IPS DF 4.7 (cell line): ENCODE results near the gene CNTN6.

Experiments
- DNase-seq: peaks from one replicate; pipeline ENCODE4 v3.0.0-alpha.2; 2013; ENCODE audit warnings: low spot score; ENCODE audit errors: extremely low read depth

CNTN6 gene

GRCh38 chr3:1092771-1093170 lies at the start of gene CNTN6:
Gene CNTN6 (plus strand): TSS chr3:1093024. CDS start chr3:1148009, 54,985 bp downstream.
- no peak for DNase-seq

GRCh38 chr3:1048558-1048957 lies 44.3 kb upstream of the CNTN6 start:
- DNase-seq = no peak

GRCh38 chr3:1055870-1056269 lies 37.0 kb upstream of the CNTN6 start:
- DNase-seq = no peak

- no peak for DNase-seq
Measured at GRCh38 chr3:1056744-1057143, 36.1 kb upstream of the CNTN6 start.

DNA sequence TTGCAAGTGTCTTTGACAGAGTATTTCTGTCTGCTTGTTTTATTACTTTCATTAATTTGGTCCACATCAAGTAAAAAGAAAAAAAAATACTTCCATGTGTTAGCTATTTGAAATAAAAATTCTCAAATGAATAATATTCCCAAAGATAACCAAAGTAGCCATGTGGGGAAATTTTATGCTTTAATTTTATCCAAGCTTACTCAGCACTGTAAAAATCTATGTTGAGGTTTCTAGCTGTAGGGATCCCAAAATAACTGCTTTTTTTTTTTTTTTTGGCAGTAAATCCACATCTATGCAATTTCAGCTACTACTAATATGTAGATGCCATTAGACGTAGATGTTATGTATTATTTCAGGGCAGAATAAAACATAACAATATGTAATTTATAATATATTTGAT lies 35.4 kb upstream of the CNTN6 start:
- DNase-seq = no peak

DNA sequence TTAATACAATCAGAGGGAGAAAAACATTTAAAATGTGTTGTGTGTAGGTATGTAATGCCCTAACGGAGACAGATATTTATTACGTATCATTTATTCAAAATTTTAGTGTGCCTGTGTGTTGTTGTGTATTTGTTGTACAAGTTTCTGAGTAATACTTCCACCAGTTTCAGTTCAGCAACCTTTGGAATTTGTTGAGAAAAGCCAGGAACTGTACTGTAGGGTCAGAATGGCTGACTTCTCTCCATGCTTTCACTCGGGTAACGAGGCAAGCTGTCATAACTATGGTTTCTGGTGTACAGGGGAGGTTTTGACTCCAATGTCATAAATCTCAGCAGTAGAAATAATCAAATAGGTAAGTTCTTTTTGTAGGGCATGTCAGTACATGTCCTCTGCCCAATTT lies 23.8 kb upstream of the CNTN6 start:
- no peak for DNase-seq

GRCh38 chr3:1072041-1072440 lies 20.8 kb upstream of the CNTN6 start:
- DNase-seq = no peak

DNA sequence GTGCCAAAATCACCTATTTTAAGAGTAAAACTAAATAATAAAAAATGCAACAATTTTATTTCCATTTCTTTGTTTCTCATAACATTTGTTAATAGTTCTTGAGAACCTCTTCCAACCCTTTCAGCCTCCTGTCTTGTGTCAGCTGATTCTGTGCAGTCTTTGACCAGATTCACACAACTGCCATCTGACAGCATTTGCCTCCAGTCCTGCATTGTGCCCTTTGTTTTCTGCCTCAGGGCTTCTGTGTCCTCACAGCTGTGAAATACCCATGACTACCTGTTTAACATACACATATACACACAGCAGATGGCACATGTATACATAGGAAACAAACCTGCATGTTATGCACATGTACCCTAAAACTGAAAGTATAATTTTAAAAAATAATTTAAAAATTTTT lies 13.2 kb upstream of the CNTN6 start:
- no peak for DNase-seq

- no peak for DNase-seq
Measured at GRCh38 chr3:1082108-1082507, 10.7 kb upstream of the CNTN6 start.

DNA sequence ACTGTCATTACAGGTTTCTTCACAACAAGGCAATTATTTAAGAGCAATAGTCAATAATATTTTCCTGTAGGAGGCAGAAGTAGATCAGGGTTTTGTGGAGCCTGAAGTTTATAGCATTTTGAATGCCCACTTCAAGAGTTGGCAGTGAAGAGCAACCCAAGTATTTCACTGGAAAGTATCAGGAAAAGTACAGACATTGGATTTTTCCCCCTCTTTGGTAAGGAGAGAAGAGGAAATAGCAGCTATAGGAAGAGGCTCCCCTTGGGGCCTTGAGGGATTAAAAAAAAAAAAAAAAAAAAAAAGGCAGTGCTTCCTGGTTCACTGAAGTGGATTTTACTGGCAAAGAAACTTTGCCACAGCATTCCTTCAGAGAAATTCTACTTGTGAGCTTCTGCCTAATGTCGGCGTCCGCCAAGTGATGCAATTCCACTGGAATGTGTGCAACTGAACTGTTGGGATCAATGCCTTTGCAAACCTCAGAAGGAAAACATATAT lies 5.7 kb upstream of the CNTN6 start:
- DNase-seq = no peak

DNA sequence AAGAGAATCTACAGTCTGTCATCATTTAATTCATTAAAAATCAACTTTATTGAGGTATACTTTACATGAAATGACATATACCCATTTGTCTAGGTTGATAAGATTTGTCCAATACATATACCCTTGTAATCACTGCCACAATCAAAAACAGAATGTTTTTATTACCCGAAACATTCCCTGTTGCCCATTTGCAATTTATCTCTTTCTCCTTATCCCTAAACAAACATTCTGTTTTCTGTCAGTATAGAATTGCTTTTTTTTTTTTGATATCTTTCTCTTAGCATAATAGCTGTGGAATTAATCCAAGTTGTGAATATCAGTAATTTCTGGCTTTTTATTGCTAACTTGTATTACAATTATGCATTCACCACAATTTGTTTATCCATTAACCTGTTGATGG lies 4.3 kb upstream of the CNTN6 start:
- no peak for DNase-seq

GRCh38 chr3:1091286-1091685 lies 1.5 kb upstream of the CNTN6 start:
- DNase-seq = no peak

GRCh38 chr3:1092061-1092460 lies 763 bp upstream of the CNTN6 start:
- DNase-seq = no peak

DNA sequence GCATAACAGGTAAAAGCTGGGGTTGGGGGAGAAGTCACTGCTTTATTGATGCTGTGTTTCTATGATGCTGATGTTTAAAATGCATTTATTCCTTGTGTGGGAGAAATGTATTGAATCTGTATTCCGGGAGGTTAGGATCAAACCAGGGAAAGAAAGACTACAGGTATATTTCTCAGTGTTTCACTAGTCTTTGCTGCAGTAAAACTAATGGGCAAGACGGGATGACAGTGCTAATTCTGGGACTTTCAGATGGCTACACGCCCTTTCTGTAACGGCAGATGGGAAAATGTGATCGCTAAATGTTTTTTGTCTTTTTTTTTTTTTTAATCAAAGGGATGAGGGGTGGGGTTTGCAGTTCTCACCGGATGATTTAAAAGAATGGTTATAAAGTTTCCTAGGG lies 393 bp downstream of the CNTN6 start:
- no peak for DNase-seq

DNA sequence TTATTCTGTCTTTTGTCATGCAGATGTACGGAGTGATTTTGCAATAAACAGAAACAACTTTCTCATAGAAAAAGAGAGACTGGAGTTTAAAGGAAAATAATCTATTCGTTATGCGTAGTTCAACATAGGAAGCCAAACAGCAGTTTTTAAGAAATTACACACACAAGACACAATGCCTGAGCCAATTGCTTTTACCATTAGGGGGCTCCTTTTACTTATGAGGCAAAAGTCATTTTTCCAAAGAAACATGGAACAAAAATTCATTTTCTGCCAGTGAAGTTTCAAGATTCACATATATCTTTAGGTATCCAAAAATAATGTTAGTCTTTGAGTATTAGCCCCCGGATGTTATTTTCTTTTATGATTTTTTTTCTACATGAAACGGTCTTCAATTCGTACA lies 10.7 kb downstream of the CNTN6 start:
- DNase-seq = no peak

- no peak for DNase-seq
Measured at GRCh38 chr3:1117843-1118473, 25.1 kb downstream of the CNTN6 start.

DNA sequence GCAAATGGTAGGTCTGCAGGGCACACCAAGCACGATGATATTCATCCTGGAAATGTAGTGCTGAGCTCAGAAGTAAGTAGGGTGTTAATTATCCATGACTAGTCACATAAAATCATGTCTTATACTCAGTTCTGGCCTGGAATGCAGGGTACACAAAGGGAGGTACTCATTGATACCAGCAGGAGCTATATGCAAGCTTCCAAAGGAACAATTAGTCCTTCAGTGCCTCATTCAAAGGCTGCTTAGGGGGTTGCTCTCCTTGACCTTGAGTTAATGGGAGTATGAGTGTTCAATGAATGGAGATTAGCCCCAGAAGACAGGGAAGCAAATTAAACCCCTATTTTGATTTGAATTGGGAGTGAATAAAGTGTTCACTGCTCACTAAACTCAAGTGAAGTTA lies 38.3 kb downstream of the CNTN6 start:
- DNase-seq = no peak

GRCh38 chr3:1135194-1135593 lies 42.4 kb downstream of the CNTN6 start:
- no peak for DNase-seq

- no peak for DNase-seq
Measured at GRCh38 chr3:1138036-1138435, 45.2 kb downstream of the CNTN6 start.

DNA sequence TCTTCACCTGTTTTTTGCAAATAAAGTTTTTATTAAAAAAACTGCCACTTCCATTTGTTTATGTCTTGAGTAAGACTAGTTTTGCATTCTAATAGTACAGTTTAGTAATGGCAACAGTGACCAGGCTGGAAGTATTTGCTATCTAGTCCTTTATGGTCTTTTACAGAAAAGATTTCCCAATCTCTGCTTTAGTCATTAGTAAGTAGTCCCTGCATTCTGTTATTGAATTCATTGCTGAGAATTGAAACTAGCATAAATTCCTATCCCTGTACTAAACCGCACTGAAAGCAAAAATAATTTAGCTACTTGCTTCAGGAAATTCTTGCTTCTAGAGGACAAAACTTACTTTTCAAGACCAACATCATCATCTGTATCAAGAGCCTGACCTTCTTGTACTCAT lies 46.2 kb downstream of the CNTN6 start:
- DNase-seq = no peak

- DNase-seq = no peak
Measured at GRCh38 chr3:1147326-1147725, 54.5 kb downstream of the CNTN6 start.

- no peak for DNase-seq
Measured at GRCh38 chr3:1147819-1148218, 55.0 kb downstream of the CNTN6 start.

- no peak for DNase-seq
Measured at GRCh38 chr3:1164101-1164500, 71.3 kb downstream of the CNTN6 start.

GRCh38 chr3:1171320-1171719 lies 78.5 kb downstream of the CNTN6 start:
- no peak for DNase-seq
